HepG2 (cell line): ENCODE data around the gene RALY. TPM values are rescaled to one million over a fixed set of nuclear protein-coding genes. Genes with fewer than 3 reads are reported as not detected.

Experiments
- ATAC-seq: fragments of 200-7000 bp; cut with Tn5 transposase; 3 replicates; pipeline ENCODE4 v1.9.1; 2020; ENCODE audit warnings: mild to moderate bottlenecking, moderate library complexity
- BruUV-seq: library from RNA; stranded (reverse); fragments of 400-500 nt; replicated peaks from 2 replicates; lab custom pipeline; 2021; lab: Mats Ljungman, UMichigan
- CTCF ChIA-PET: fragments of 300-600 bp; formaldehyde crosslinking; extraction: SDS; loops from one replicate; lab custom pipeline; 2021; ENCODE audit warnings: low total read pairs, inconsistent platforms, low intra/inter-chr PET ratio; lab: Yijun Ruan, JAX
- POLR2A ChIA-PET: fragments of 350-600 bp; sonication (Branson Sonifier 250); formaldehyde crosslinking; loops from one replicate; lab custom pipeline; 2020; ENCODE audit warnings: antibody characterized with exemption, inconsistent platforms; lab: Yijun Ruan, JAX
- DNase-seq: peaks from one replicate; pipeline ENCODE4 v3.0.0-alpha.2; 2015; ENCODE audit warnings: low spot score
- FAIRE-seq: peaks from 3 replicates; lab custom pipeline; 2011; peaks lifted over from hg19 to GRCh38; lab: Jason Lieb, UNC
- H2AFZ ChIP-seq: one replicate; pipeline ENCODE4 v1.6.1; 2011; ENCODE audit warnings: low read length, inconsistent platforms
- H3K27ac ChIP-seq: fragments of 300-600 bp; 3 replicates; pipeline ENCODE4 v1.8.0; 2011; ENCODE audit warnings: mixed run types, mild to moderate bottlenecking, mixed read lengths, low read length, inconsistent platforms; ENCODE audit not compliant: insufficient read depth; ENCODE audit errors: extremely low read length
- H3K27me3 ChIP-seq, 2 experiments: fragments of 200-600 bp in 1 of 2; 2 replicates in 1 of 2; 3 replicates in 1 of 2; pipeline versions ENCODE4 v1.6.0 to v1.8.0; 2011; ENCODE audit warnings: low read length in 2 of 2, mild to moderate bottlenecking in 2 of 2, moderate library complexity in 2 of 2, inconsistent platforms in 1 of 2; ENCODE audit not compliant: insufficient read depth in 2 of 2, control insufficient read depth in 1 of 2
- H3K36me3 ChIP-seq, 2 experiments: fragments of 200-600 bp in 1 of 2; replicated peaks in 1 of 2; 2 replicates in 1 of 2; 3 replicates in 1 of 2; pipeline versions ENCODE4 v1.5.1 to v1.8.0; 2011; ENCODE audit warnings: low read length in 2 of 2, inconsistent platforms in 1 of 2; ENCODE audit not compliant: insufficient read depth in 2 of 2, control insufficient read depth in 1 of 2
- H3K4me1 ChIP-seq: 2 replicates; pipeline ENCODE4 v1.5.1; 2012; ENCODE audit warnings: low read length, inconsistent platforms; ENCODE audit not compliant: insufficient read depth
- H3K4me2 ChIP-seq: 2 replicates; pipeline ENCODE4 v1.6.0; 2011; ENCODE audit warnings: low read depth, low read length, inconsistent platforms
- H3K4me3 ChIP-seq, 3 experiments: fragments of 200-600 bp in 1 of 3; sonication (generic), shearing (Covaris generic) in 1 of 3; replicated peaks in 1 of 3; 2 replicates each; pipeline ENCODE4 v1.5.1; 2011 to 2016; ENCODE audit warnings: low read length in 3 of 3, inconsistent platforms in 2 of 3, low read depth in 2 of 3, mild to moderate bottlenecking in 2 of 3, control low read depth in 1 of 3, mixed read lengths in 1 of 3; ENCODE audit not compliant: insufficient read depth in 1 of 3
- H3K79me2 ChIP-seq: one replicate; pipeline ENCODE4 v1.6.1; 2011; ENCODE audit warnings: low read length, inconsistent platforms; ENCODE audit not compliant: insufficient read depth
- H3K9ac ChIP-seq: 2 replicates; pipeline ENCODE4 v1.6.0; 2011; ENCODE audit warnings: mild to moderate bottlenecking, low read depth, low read length, inconsistent platforms; ENCODE audit not compliant: insufficient read depth
- H3K9me3 ChIP-seq: 2 replicates; pipeline ENCODE4 v1.5.1; 2012; ENCODE audit warnings: mild to moderate bottlenecking, low read length
- H4K20me1 ChIP-seq: 2 replicates; pipeline ENCODE4 v1.6.0; 2011; ENCODE audit warnings: inconsistent platforms, mild to moderate bottlenecking, low read length, moderate library complexity; ENCODE audit not compliant: insufficient read depth
- CAMTA2 ChIP-seq: sonication (generic); formaldehyde crosslinking; IDR thresholded peaks from 2 replicates; pipeline ENCODE4 v1.4.0; 2020; ENCODE audit warnings: mild to moderate bottlenecking, missing genetic modification reagents, borderline replicate concordance
- KDM3A ChIP-seq: IDR thresholded peaks from 2 replicates; pipeline ENCODE4 v1.6.1; 2018; ENCODE audit warnings: low read depth, missing compliant biosample characterization
- TEAD3 ChIP-seq: optimal IDR thresholded peaks from 2 replicates; pipeline ENCODE3; 2016; ENCODE audit warnings: borderline replicate concordance
- ZMYM3 ChIP-seq: sonication (generic); formaldehyde crosslinking; IDR thresholded peaks from 2 replicates; pipeline ENCODE4 v1.5.1; 2020; ENCODE audit warnings: mild to moderate bottlenecking, missing genetic modification reagents
- ZNF263 ChIP-seq: sonication (generic); formaldehyde crosslinking; IDR thresholded peaks from 2 replicates; pipeline ENCODE4 v1.4.0; 2020; ENCODE audit warnings: missing genetic modification reagents
- ZNF496 ChIP-seq: sonication (generic); formaldehyde crosslinking; IDR thresholded peaks from 2 replicates; pipeline ENCODE4 v1.8.1; 2023; ENCODE audit warnings: mild to moderate bottlenecking, moderate library complexity, missing genetic modification reagents; ENCODE audit not compliant: insufficient replicate concordance
- ZNF629 ChIP-seq: sonication (generic); formaldehyde crosslinking; conservative IDR thresholded peaks from 2 replicates; pipeline ENCODE4 v1.5.0; 2020; ENCODE audit warnings: missing genetic modification reagents
- ZNF660 ChIP-seq: sonication (generic); formaldehyde crosslinking; IDR thresholded peaks from 2 replicates; pipeline ENCODE4 v1.5.1; 2020; ENCODE audit warnings: mild to moderate bottlenecking, low read depth, missing genetic modification reagents, borderline replicate concordance
- WGBS: methylation state at CpG from one replicate; pipeline ENCODE4 v1.1.6; 2017; ENCODE audit warnings: low lambda C conversion rate; 5-methylcytosine and 5-hydroxymethylcytosine counted together
- in situ Hi-C: cut with HindIII; loops from 2 replicates; pipeline ENCODE4 v1.10.0; 2017; ENCODE audit warnings: low pct_unique_long_range_greater_than_20kb; ENCODE audit not compliant: extremely low pct_ligation_motif_present
- intact Hi-C: fragments of 100-400 bp; cut with micrococcal nuclease; formaldehyde crosslinking; loops from one replicate; pipeline ENCODE4 v1.10.0; 2022; ENCODE audit not compliant: unreplicated experiment
- polyA plus RNA-seq, 8 experiments: library from polyadenylated mRNA; depleted of rRNA in 3 of 8; stranded (reverse) in 7 of 8; unstranded in 1 of 8; fragments of >200 nt; fragmentation: Illumina TruSeq in 4 of 8; extraction: Trizol in 4 of 8; gene quantifications; 2 replicates each; pipeline versions ENCODE4 v1.2.1 to v1.2.3, GENCODE V29; 2011 to 2016; ENCODE audit warnings: low read depth in 4 of 8, missing spikeins in 1 of 8, mixed read lengths in 1 of 8; ENCODE audit not compliant: insufficient read depth in 1 of 8
- total RNA-seq, 5 experiments: library from RNA; depleted of rRNA; stranded (reverse); fragments of >200 nt; fragmentation: Illumina TruSeq; extraction: Trizol; gene quantifications; 2 replicates each; pipeline ENCODE4 v1.2.3, GENCODE V29; 2016; ENCODE audit warnings: low read depth in 1 of 5
- TF ChIP-seq, protein P1 (sequence below): sonication (generic); formaldehyde crosslinking; IDR thresholded peaks from 2 replicates; pipeline ENCODE4 v1.4.0; 2020; ENCODE audit warnings: missing genetic modification reagents, borderline replicate concordance

Gene RALY
- total and polyA plus RNA-seq, 2 of the 13 experiments (the other 11 are each of a cell fraction or from before 2014, with no cell fraction given) = 178 to 186 TPM

DNA sequence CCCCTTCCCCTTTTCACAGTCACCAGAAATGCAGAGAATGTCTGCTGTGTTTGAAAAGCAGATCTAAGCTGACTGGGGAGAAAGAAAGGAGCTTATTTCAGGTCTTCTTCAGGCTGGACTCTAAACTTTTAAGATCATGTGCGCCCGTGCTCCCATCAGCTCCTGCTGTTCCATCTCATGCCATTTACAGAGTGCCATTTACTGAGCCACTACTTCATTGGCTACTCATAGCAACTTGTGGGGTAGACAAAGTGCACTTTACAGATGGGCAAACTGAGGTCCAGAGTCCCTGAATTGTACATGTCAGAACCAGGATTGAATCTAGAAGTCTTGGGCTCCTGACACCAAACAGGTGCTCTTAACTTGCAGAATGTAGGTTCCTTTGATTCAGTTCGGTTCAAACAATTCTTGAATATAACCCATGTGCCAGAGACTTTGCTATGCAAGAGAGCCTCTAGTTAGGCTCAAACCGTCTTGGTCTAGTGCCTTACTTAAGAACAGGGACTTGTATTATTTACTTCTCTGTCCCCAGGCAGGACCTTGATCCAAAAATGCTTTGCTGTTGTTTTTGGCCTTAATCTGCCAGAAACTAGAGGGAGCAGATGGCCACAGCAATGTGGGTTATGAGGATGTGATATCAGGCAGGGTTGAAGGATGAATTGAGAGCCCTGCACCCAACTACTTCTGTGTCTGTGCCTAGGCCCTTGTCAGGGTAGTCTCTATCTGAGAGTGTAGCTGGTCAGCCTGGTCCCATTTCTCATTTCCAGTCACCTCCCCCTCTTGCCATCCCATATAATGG lies 56.4 kb downstream of the RALY start:
- intact Hi-C loops (no loop called here), in situ Hi-C loops (no loop called here)
- FAIRE-seq (no peak), DNase-seq (no peak), ATAC-seq (peak; percentile 12; the same call in 2 of the 3 replicates)
- no peak overlapping the region for H2AFZ ChIP-seq
- no peak overlapping the region for H3K4me2 ChIP-seq
- TF ChIP-seq ZNF660 (CRISPR knock-in tag) (no peak), TEAD3 (CRISPR knock-in tag) (no peak), KDM3A (no peak), CAMTA2 (CRISPR knock-in tag) (no peak), ZNF629 (peak; percentile 81), ZNF496 (no peak), ZMYM3 (CRISPR knock-in tag) (peak; percentile 29; the same call in 1 of the 2 replicates), ZNF263 (peak; percentile 73)
- TF ChIP-seq, protein P1, sequence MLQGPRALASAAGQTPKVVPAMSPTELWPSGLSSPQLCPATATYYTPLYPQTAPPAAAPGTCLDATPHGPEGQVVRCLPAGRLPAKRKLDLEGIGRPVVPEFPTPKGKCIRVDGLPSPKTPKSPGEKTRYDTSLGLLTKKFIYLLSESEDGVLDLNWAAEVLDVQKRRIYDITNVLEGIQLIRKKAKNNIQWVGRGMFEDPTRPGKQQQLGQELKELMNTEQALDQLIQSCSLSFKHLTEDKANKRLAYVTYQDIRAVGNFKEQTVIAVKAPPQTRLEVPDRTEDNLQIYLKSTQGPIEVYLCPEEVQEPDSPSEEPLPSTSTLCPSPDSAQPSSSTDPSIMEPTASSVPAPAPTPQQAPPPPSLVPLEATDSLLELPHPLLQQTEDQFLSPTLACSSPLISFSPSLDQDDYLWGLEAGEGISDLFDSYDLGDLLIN (CRISPR knock-in tag) = no peak
- ChIA-PET CTCF (no interaction called here), POLR2A (interaction anchor here (1.2 kb wide), 1 partner anchor 57 kb away, joined by 5 read pairs; no protein-coding TSS in a partner anchor)
- H3K27me3 ChIP-seq = no peaks in the 10 kb centered on the region
- H4K20me1 ChIP-seq = peaks cover 72% of the 10 kb centered on the region
- BruUV-seq = no TSS peak
- no peak overlapping the region for H3K4me3 ChIP-seq
- no peak overlapping the region for H3K27ac ChIP-seq
- H3K9ac ChIP-seq = no peak overlapping the region
- peaks cover 4 to 25% of the 10 kb centered on the region in 2 experiments; a peak in 4 of 5 replicates for H3K36me3 ChIP-seq
- H3K9me3 ChIP-seq = no peaks in the 10 kb centered on the region
- H3K4me1 ChIP-seq = peaks cover 63% of the 10 kb centered on the region
- peaks cover 92% of the 10 kb centered on the region for H3K79me2 ChIP-seq
- 87% methylated on average over 4 of the region's 4 CpGs for WGBS
